SH-SY5Y (cell line): ENCODE results near the gene ZCCHC12.

ENCODE experiments used
- GATA2 ChIP-seq: IDR thresholded peaks from 2 replicates; pipeline ENCODE4 v1.6.1; 2011; ENCODE audit warnings: mild to moderate bottlenecking, low read depth, low read length
- GATA3 ChIP-seq: IDR thresholded peaks from 2 replicates; pipeline ENCODE4 v1.6.1; 2011; ENCODE audit warnings: low read depth, mild to moderate bottlenecking, low read length, moderate library complexity

DNA sequence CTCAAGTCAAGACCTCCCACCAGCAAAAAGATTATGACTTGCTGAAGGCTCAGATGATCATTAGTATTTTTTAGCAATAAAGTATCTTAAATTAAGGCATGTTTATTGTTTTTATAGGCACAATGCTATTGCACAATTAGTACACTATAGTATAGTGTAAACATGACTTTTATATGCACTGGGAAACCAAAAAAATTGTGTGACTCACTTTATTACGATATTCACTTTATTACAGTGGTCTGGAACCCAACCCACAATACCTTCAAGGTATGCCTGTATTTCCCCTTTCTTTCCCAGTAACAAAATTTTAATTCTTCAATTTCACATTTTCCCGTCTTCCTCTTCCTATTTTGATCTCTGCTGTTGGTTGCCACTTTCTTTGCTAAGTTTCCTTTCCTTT is 37.7 kb downstream of the ZCCHC12 start:
- TF ChIP-seq GATA2 (no peak), GATA3 (no peak)
